DND-41 (cell line): Measurements from ENCODE around the gene HLF.

Experiments
- EZH2 ChIP-seq: IDR thresholded peaks from 3 replicates; pipeline ENCODE4 v1.6.1; 2012; ENCODE audit warnings: borderline replicate concordance, low read depth, mild to moderate bottlenecking, moderate library complexity, low read length, inconsistent platforms; ENCODE audit not compliant: severe bottlenecking
- TF ChIP-seq, protein P1 (sequence below): IDR thresholded peaks from 2 replicates; pipeline ENCODE4 v1.5.1; 2012; ENCODE audit warnings: borderline replicate concordance, low read length, moderate library complexity, mild to moderate bottlenecking; ENCODE audit not compliant: poor library complexity, severe bottlenecking; ENCODE audit errors: extremely low read depth

DNA sequence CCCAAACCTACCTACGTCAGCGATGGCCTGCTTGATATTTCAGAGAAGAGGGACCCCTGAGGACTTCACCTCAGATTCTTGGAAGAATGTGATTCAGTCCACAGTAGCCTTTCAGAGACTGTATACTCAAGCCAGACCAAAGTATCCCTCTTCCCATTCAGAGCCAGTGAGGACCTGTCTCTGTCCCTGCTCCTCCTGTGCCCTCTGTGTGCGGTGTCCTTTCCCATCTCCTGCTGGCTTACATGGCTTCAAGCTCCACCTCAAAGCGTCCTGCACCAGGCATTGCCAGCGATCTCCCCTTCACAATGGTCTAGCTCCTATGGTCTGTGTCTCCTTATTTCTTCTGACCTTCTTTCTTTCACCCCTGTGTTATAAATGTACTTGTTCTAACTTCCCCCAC lies 39.5 kb upstream of the HLF start:
- TF ChIP-seq, protein P1, sequence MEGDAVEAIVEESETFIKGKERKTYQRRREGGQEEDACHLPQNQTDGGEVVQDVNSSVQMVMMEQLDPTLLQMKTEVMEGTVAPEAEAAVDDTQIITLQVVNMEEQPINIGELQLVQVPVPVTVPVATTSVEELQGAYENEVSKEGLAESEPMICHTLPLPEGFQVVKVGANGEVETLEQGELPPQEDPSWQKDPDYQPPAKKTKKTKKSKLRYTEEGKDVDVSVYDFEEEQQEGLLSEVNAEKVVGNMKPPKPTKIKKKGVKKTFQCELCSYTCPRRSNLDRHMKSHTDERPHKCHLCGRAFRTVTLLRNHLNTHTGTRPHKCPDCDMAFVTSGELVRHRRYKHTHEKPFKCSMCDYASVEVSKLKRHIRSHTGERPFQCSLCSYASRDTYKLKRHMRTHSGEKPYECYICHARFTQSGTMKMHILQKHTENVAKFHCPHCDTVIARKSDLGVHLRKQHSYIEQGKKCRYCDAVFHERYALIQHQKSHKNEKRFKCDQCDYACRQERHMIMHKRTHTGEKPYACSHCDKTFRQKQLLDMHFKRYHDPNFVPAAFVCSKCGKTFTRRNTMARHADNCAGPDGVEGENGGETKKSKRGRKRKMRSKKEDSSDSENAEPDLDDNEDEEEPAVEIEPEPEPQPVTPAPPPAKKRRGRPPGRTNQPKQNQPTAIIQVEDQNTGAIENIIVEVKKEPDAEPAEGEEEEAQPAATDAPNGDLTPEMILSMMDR, result no peak
- no peak for TF ChIP-seq EZH2
